HepG2 (cell line): ENCODE data around the gene IRF1. TPM values are rescaled to one million over a fixed set of nuclear protein-coding genes. Genes with fewer than 3 reads are reported as not detected.
A peak's percentile ranks its signal among the peaks of the same experiment; 100 is the strongest.

Experiments used
- ETV5 ChIP-seq: IDR thresholded peaks from 2 replicates; pipeline ENCODE4 v1.6.1; 2018; ENCODE audit warnings: missing biosample characterization, missing genetic modification reagents, inconsistent platforms, borderline replicate concordance
- EZH2 ChIP-seq: conservative IDR thresholded peaks from 2 replicates; pipeline ENCODE4 v1.6.1; 2012; ENCODE audit warnings: mild to moderate bottlenecking, low read depth, low read length, moderate library complexity
- GATAD2A ChIP-seq: IDR thresholded peaks from 2 replicates; pipeline ENCODE4 v1.6.1; 2016
- JARID2 ChIP-seq: sonication (generic); formaldehyde crosslinking; IDR thresholded peaks from 2 replicates; pipeline ENCODE4 v1.8.1; 2023; ENCODE audit warnings: missing genetic modification reagents, inconsistent platforms; ENCODE audit not compliant: insufficient replicate concordance
- KAT8 ChIP-seq: IDR thresholded peaks from 2 replicates; pipeline ENCODE4 v1.6.1; 2016; ENCODE audit warnings: missing genetic modification reagents, missing compliant biosample characterization
- NFYB ChIP-seq: sonication (generic); formaldehyde crosslinking; IDR thresholded peaks from 2 replicates; pipeline ENCODE4 v1.4.0; 2020; ENCODE audit warnings: missing genetic modification reagents
- SALL2 ChIP-seq: sonication (generic); formaldehyde crosslinking; IDR thresholded peaks from 2 replicates; pipeline ENCODE4 v1.8.1; 2023; ENCODE audit warnings: mild to moderate bottlenecking, missing genetic modification reagents, inconsistent platforms
- SIN3B ChIP-seq: fragments of 150-350 bp; IDR thresholded peaks from 2 replicates; pipeline ENCODE4 v1.6.1; 2014; ENCODE audit warnings: low read length
- ZFP36L1 ChIP-seq: sonication (generic); formaldehyde crosslinking; IDR thresholded peaks from 2 replicates; pipeline ENCODE4 v1.8.0; 2022; ENCODE audit warnings: mild to moderate bottlenecking, missing genetic modification reagents, moderate library complexity
- ZNF180 ChIP-seq: sonication (generic); formaldehyde crosslinking; IDR thresholded peaks from 2 replicates; pipeline ENCODE4 v1.4.0; 2020; ENCODE audit warnings: low read depth, missing genetic modification reagents, borderline replicate concordance
- ZNF205 ChIP-seq: IDR thresholded peaks from 2 replicates; pipeline ENCODE4 v1.6.1; 2018; ENCODE audit warnings: missing biosample characterization, missing genetic modification reagents
- ZNF841 ChIP-seq: sonication (generic); formaldehyde crosslinking; IDR thresholded peaks from 2 replicates; pipeline ENCODE4 v1.8.1; 2023; ENCODE audit warnings: missing genetic modification reagents, borderline replicate concordance
- polyA plus RNA-seq, 8 experiments: library from polyadenylated mRNA; depleted of rRNA in 3 of 8; stranded (reverse) in 7 of 8; unstranded in 1 of 8; fragments of >200 nt; fragmentation: Illumina TruSeq in 4 of 8; extraction: Trizol in 4 of 8; gene quantifications; 2 replicates each; pipeline versions ENCODE4 v1.2.1 to v1.2.3, GENCODE V29; 2011 to 2016; ENCODE audit warnings: low read depth in 4 of 8, missing spikeins in 1 of 8, mixed read lengths in 1 of 8; ENCODE audit not compliant: insufficient read depth in 1 of 8
- total RNA-seq, 5 experiments: library from RNA; depleted of rRNA; stranded (reverse); fragments of >200 nt; fragmentation: Illumina TruSeq; extraction: Trizol; gene quantifications; 2 replicates each; pipeline ENCODE4 v1.2.3, GENCODE V29; 2016; ENCODE audit warnings: low read depth in 1 of 5
- TF ChIP-seq, protein P1 (sequence below): sonication (generic); formaldehyde crosslinking; IDR thresholded peaks from 2 replicates; pipeline ENCODE4 v1.4.0; 2020; ENCODE audit warnings: missing genetic modification reagents, borderline replicate concordance
- TF ChIP-seq, protein P2 (sequence below): sonication (generic); formaldehyde crosslinking; IDR thresholded peaks from 2 replicates; pipeline ENCODE4 v1.9.0; 2021; ENCODE audit warnings: mild to moderate bottlenecking, missing genetic modification reagents
- TF ChIP-seq, protein P3 (sequence below): sonication (generic); formaldehyde crosslinking; IDR thresholded peaks from 2 replicates; pipeline ENCODE4 v1.4.0; 2020; ENCODE audit warnings: missing genetic modification reagents

Gene IRF1
- total and polyA plus RNA-seq, 2 of the 13 experiments (the other 11 are each of a cell fraction or from before 2014, with no cell fraction given), result 4.1 to 8.8 TPM

DNA sequence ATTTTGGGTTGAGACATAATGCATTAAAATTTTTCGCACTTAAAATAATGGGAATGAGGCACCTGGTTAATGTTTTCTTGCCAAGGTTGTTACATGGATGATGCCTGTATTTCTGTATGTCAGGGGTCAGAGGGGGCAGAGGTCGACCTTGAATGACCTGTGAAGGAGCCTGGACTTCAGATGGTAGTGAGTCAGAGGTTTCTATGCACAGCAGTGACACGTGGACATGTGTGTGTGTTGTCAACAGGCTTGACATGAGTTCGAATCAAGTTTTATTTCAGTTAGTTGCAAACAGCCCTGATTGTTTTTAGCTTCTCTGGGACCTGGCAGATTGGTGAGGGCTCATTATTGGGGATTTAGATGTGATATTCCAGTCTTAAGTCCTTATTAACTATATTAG, 49.1 kb upstream of the IRF1 start (continued):
- TF ChIP-seq ZNF841 (CRISPR knock-in tag) (no peak), NFYB (CRISPR knock-in tag) (no peak), ZNF180 (CRISPR knock-in tag) (no peak), ETV5 (CRISPR knock-in tag) (no peak), ZNF205 (CRISPR knock-in tag) (no peak), JARID2 (CRISPR knock-in tag) (no peak), EZH2 (no peak), KAT8 (CRISPR knock-in tag) (no peak), ZFP36L1 (CRISPR knock-in tag) (no peak), GATAD2A (CRISPR knock-in tag) (0 out of 2 replicates have a peak, but pooled peaks have one; percentile 39), SALL2 (CRISPR knock-in tag) (no peak), SIN3B (no peak)
- TF ChIP-seq, protein P1, sequence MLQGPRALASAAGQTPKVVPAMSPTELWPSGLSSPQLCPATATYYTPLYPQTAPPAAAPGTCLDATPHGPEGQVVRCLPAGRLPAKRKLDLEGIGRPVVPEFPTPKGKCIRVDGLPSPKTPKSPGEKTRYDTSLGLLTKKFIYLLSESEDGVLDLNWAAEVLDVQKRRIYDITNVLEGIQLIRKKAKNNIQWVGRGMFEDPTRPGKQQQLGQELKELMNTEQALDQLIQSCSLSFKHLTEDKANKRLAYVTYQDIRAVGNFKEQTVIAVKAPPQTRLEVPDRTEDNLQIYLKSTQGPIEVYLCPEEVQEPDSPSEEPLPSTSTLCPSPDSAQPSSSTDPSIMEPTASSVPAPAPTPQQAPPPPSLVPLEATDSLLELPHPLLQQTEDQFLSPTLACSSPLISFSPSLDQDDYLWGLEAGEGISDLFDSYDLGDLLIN, result no peak
- TF ChIP-seq, protein P2, sequence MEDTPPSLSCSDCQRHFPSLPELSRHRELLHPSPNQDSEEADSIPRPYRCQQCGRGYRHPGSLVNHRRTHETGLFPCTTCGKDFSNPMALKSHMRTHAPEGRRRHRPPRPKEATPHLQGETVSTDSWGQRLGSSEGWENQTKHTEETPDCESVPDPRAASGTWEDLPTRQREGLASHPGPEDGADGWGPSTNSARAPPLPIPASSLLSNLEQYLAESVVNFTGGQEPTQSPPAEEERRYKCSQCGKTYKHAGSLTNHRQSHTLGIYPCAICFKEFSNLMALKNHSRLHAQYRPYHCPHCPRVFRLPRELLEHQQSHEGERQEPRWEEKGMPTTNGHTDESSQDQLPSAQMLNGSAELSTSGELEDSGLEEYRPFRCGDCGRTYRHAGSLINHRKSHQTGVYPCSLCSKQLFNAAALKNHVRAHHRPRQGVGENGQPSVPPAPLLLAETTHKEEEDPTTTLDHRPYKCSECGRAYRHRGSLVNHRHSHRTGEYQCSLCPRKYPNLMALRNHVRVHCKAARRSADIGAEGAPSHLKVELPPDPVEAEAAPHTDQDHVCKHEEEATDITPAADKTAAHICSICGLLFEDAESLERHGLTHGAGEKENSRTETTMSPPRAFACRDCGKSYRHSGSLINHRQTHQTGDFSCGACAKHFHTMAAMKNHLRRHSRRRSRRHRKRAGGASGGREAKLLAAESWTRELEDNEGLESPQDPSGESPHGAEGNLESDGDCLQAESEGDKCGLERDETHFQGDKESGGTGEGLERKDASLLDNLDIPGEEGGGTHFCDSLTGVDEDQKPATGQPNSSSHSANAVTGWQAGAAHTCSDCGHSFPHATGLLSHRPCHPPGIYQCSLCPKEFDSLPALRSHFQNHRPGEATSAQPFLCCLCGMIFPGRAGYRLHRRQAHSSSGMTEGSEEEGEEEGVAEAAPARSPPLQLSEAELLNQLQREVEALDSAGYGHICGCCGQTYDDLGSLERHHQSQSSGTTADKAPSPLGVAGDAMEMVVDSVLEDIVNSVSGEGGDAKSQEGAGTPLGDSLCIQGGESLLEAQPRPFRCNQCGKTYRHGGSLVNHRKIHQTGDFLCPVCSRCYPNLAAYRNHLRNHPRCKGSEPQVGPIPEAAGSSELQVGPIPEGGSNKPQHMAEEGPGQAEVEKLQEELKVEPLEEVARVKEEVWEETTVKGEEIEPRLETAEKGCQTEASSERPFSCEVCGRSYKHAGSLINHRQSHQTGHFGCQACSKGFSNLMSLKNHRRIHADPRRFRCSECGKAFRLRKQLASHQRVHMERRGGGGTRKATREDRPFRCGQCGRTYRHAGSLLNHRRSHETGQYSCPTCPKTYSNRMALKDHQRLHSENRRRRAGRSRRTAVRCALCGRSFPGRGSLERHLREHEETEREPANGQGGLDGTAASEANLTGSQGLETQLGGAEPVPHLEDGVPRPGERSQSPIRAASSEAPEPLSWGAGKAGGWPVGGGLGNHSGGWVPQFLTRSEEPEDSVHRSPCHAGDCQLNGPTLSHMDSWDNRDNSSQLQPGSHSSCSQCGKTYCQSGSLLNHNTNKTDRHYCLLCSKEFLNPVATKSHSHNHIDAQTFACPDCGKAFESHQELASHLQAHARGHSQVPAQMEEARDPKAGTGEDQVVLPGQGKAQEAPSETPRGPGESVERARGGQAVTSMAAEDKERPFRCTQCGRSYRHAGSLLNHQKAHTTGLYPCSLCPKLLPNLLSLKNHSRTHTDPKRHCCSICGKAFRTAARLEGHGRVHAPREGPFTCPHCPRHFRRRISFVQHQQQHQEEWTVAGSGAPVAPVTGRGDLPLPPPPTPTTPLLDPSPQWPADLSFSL (CRISPR knock-in tag), result no peak
- TF ChIP-seq, protein P3, sequence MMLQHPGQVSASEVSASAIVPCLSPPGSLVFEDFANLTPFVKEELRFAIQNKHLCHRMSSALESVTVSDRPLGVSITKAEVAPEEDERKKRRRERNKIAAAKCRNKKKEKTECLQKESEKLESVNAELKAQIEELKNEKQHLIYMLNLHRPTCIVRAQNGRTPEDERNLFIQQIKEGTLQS (CRISPR knock-in tag), result no peak
